Upper lobe of right lung (tissue), 1 donor: ENCODE results near the gene CYP2W1. TPM values are rescaled to one million over a fixed set of nuclear protein-coding genes. Genes with fewer than 3 reads are reported as not detected.

Experiments
- ATAC-seq: fragments of 200-7000 bp; cut with Tn5 transposase; one replicate; pipeline ENCODE4 v1.9.1; 2020; ENCODE audit warnings: mild to moderate bottlenecking, moderate library complexity
- DNase-seq: peaks from one replicate; pipeline ENCODE4 v3.0.0-alpha.2; 2020
- H3K27ac ChIP-seq: fragments of 200-600 bp; one replicate; pipeline ENCODE4 v1.8.0; 2022
- H3K27me3 ChIP-seq: fragments of 200-600 bp; one replicate; pipeline ENCODE4 v1.8.0; 2022; ENCODE audit warnings: mild to moderate bottlenecking
- H3K36me3 ChIP-seq: fragments of 200-600 bp; one replicate; pipeline ENCODE4 v1.8.0; 2022
- H3K4me1 ChIP-seq: fragments of 200-600 bp; one replicate; pipeline ENCODE4 v1.8.0; 2022
- H3K4me3 ChIP-seq: fragments of 200-600 bp; one replicate; pipeline ENCODE4 v1.8.0; 2022; ENCODE audit warnings: mild to moderate bottlenecking
- H3K9me3 ChIP-seq: fragments of 200-600 bp; one replicate; pipeline ENCODE4 v1.8.0; 2022
- CTCF ChIP-seq: fragments of 200-600 bp; IDR thresholded peaks from one replicate; pipeline ENCODE4 v1.8.0; 2022; ENCODE audit warnings: antibody characterized with exemption
- intact Hi-C: fragments of 100-400 bp; cut with DNase I; formaldehyde crosslinking; loops from one replicate; pipeline ENCODE4 v1.11.0; 2022
- total RNA-seq: library from RNA; stranded (reverse); fragmentation: NEBNext Ultra II Directional; extraction: Animal tissue kit (Norgen Biotek cat#: 25700); gene quantifications from one replicate; pipeline ENCODE4 v1.2.1, GENCODE V29; 2021
- donor health status: DM: no; HTN: yes; CAD: no; lungs with severe emphysema.

The CYP2W1 gene
- total RNA-seq, 1 donor from 2014 or later, result not detected

- Histone ChIP-seq H3K4me3 (no peak overlapping the region), H3K36me3 (peaks cover 6% of the 10 kb centered on the region), H3K9me3 (no peaks in the 10 kb centered on the region), H3K27me3 (peaks cover 16% of the 10 kb centered on the region), H3K4me1 (peaks cover 27% of the 10 kb centered on the region), H3K27ac (no peak overlapping the region)
- no peak for TF ChIP-seq CTCF
- DNase-seq (peak; percentile 58), ATAC-seq (no peak)
- intact Hi-C loops, result no loop called here
Observed at GRCh38 chr7:961546-962400, 21.2 kb upstream of the CYP2W1 start.

GRCh38 chr7:962401-963081 lies 20.4 kb upstream of the CYP2W1 start:
- DNase-seq, result peak; percentile 54
- intact Hi-C loops, result no loop called here
- Histone ChIP-seq H3K27me3 (peaks cover 16% of the 10 kb centered on the region), H3K9me3 (no peaks in the 10 kb centered on the region), H3K4me1 (peaks cover 27% of the 10 kb centered on the region), H3K4me3 (no peak overlapping the region), H3K36me3 (peaks cover 13% of the 10 kb centered on the region), H3K27ac (no peak overlapping the region)
- TF ChIP-seq CTCF, result no peak
- no peak for ATAC-seq

- TF ChIP-seq CTCF, result no peak
- Histone ChIP-seq H3K4me1 (peaks cover 27% of the 10 kb centered on the region), H3K27ac (no peak overlapping the region), H3K9me3 (no peaks in the 10 kb centered on the region), H3K36me3 (peaks cover 22% of the 10 kb centered on the region), H3K27me3 (peaks cover 9% of the 10 kb centered on the region), H3K4me3 (no peak overlapping the region)
- peak; percentile 67 for DNase-seq
- intact Hi-C loops, result no loop called here
- peak; percentile 22 for ATAC-seq
Observed at GRCh38 chr7:963236-964078, 19.5 kb upstream of the CYP2W1 start.

- H3K4me3 ChIP-seq, result no peak overlapping the region
- peaks cover 27% of the 10 kb centered on the region for H3K4me1 ChIP-seq
- no peaks in the 10 kb centered on the region for H3K27me3 ChIP-seq
- H3K9me3 ChIP-seq, result no peaks in the 10 kb centered on the region
- ATAC-seq (peak; percentile 45), DNase-seq (peak; percentile 57)
- peak overlapping the region; percentile 51 for H3K27ac ChIP-seq
- intact Hi-C loops, result no loop called here
- TF ChIP-seq CTCF, result no peak
- peaks cover 34% of the 10 kb centered on the region for H3K36me3 ChIP-seq
Observed at GRCh38 chr7:964401-965231, 18.4 kb upstream of the CYP2W1 start.
